Kidney (tissue), 14 donors: Measurements from ENCODE around the gene LAMC1. TPM values are rescaled to one million over a fixed set of nuclear protein-coding genes. Genes with fewer than 3 reads are reported as not detected.

Experiments used
- DNase-seq, 5 donors: peaks; one replicate each; pipeline ENCODE4 v3.0.0-alpha.2; 2013 to 2020
- FAIRE-seq: peaks from 2 replicates; lab custom pipeline; 2012; peaks lifted over from hg19 to GRCh38; lab: Jason Lieb, UNC
- H3K27ac ChIP-seq, 2 donors: one replicate each; pipeline ENCODE4 v1.7.0; 2013; ENCODE audit warnings: low read depth in 2 of 2, low read length in 2 of 2, inconsistent platforms in 1 of 2
- H3K27me3 ChIP-seq: one replicate; pipeline ENCODE4 v1.7.1; 2013; ENCODE audit warnings: low read length, inconsistent platforms; ENCODE audit not compliant: control insufficient read depth, insufficient read depth
- H3K36me3 ChIP-seq, 3 donors: one replicate each; pipeline versions ENCODE4 v1.7.0 to v1.7.1; 2013; ENCODE audit warnings: low read length in 3 of 3, control low read depth in 1 of 3, inconsistent platforms in 1 of 3; ENCODE audit not compliant: insufficient read depth in 3 of 3, control insufficient read depth in 2 of 3
- H3K4me1 ChIP-seq, 3 donors: one replicate each; pipeline versions ENCODE4 v1.7.0 to v1.7.1; 2013; ENCODE audit warnings: low read length in 3 of 3, inconsistent platforms in 1 of 3, low read depth in 1 of 3; ENCODE audit not compliant: control insufficient read depth in 2 of 3, insufficient read depth in 2 of 3
- H3K4me3 ChIP-seq, 3 donors: one replicate each; pipeline versions ENCODE4 v1.7.0 to v1.8.1; 2013; ENCODE audit warnings: low read length in 3 of 3, control low read depth in 1 of 3, inconsistent platforms in 1 of 3
- H3K9ac ChIP-seq, 3 donors: one replicate each; pipeline versions ENCODE4 v1.7.0 to v1.7.1; 2013; ENCODE audit warnings: low read length in 3 of 3, control low read depth in 1 of 3, inconsistent platforms in 1 of 3
- H3K9me3 ChIP-seq, 3 donors: one replicate each; pipeline versions ENCODE4 v1.7.0 to v1.7.1; 2013; ENCODE audit warnings: low read length in 3 of 3, control low read depth in 1 of 3, inconsistent platforms in 1 of 3; ENCODE audit not compliant: control insufficient read depth in 2 of 3, insufficient read depth in 1 of 3
- intact Hi-C: fragments of 100-400 bp; cut with DNase I; formaldehyde crosslinking; loops from one replicate; pipeline ENCODE4 v1.11.1; 2022
- polyA plus RNA-seq: library from polyadenylated mRNA; stranded (reverse); fragments of 350-450 nt; fragmentation: Illumina TruSeq; extraction: RNeasy Lipid Tissue Mini Kit (QIAGEN cat#74804); gene quantifications from one replicate; pipeline ENCODE4 v1.2.3, GENCODE V29; 2014; ENCODE audit warnings: low read depth, low replicate concordance; ENCODE audit not compliant: insufficient read depth
- total RNA-seq: library from RNA; stranded (reverse); fragmentation: NEBNext Ultra II Directional; extraction: Animal tissue kit (Norgen Biotek cat#: 25700); gene quantifications from one replicate; pipeline ENCODE4 v1.2.1, GENCODE V29; 2021
- TF ChIP-seq, protein P1 (sequence below): IDR thresholded peaks from 3 replicates; pipeline ENCODE4 v1.5.1; 2012; ENCODE audit warnings: mild to moderate bottlenecking, moderate library complexity, borderline replicate concordance; ENCODE audit not compliant: insufficient read depth; ENCODE audit errors: extremely low read depth
- donor health status: control.
- donor health status: control.
- donor health status: control.
- donor health status: control.
- donor health status: control.
- donor health status: DM: yes; HTN: yes; CAD: no.
- donor health status: Normal renal cell carcinoma (clear cell type).

The LAMC1 gene
- total and polyA plus RNA-seq, 2 donors from 2014 or later = 21.1 to 140 TPM

DNA sequence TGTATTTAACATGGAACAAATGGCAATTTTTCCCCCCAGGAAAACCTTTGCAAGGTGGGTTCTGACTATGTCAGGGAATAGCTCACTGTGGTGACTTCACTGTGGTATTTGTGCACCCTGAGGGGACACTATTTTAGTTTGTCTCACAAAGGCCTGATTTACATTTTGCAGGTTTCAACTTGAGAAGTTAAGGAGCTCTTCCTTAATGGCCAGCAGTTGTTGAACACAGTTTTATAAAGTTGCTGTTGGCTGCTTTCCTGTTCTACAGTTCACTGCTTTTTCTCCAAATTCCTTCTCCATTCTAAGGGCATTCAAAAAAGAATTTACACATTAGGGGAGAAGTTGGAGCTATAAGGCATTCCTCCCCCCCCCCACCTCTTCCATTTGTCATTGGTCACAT is 4.6 kb downstream of the LAMC1 start:
- no peak for FAIRE-seq

DNA sequence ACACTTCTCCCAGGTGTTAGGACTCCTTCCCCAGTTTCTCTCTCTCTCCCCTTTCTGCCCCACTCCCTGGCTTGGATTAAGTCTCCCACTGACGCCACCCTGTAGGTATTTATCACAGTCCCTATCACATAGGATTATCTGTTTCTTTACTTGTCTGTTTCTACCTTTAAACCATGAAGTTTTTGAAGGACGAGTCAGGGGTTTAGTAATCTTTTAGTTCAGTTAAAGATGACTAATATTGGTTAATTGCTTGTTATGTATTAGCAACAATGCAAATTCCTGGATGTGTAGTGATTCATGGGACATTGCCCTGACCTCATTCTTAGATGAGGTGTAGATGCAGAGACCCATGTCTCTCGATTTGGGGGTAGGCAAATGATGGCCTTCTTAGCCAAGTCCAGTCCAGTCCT is 6.4 kb downstream of the LAMC1 start:
- no peak overlapping the region for H3K27ac ChIP-seq
- peaks cover 4 to 8% (median 6%) of the 10 kb centered on the region in 3 donors for H3K4me1 ChIP-seq
- H3K9me3 ChIP-seq = no peaks in the 10 kb centered on the region
- H3K4me3 ChIP-seq = no peak overlapping the region
- no peaks in the 10 kb centered on the region for H3K27me3 ChIP-seq
- H3K9ac ChIP-seq = no peak overlapping the region
- H3K36me3 ChIP-seq = no peaks in the 10 kb centered on the region
- intact Hi-C loops = no loop called here
- DNase-seq (no peak), FAIRE-seq (no peak)
- TF ChIP-seq, protein P1, sequence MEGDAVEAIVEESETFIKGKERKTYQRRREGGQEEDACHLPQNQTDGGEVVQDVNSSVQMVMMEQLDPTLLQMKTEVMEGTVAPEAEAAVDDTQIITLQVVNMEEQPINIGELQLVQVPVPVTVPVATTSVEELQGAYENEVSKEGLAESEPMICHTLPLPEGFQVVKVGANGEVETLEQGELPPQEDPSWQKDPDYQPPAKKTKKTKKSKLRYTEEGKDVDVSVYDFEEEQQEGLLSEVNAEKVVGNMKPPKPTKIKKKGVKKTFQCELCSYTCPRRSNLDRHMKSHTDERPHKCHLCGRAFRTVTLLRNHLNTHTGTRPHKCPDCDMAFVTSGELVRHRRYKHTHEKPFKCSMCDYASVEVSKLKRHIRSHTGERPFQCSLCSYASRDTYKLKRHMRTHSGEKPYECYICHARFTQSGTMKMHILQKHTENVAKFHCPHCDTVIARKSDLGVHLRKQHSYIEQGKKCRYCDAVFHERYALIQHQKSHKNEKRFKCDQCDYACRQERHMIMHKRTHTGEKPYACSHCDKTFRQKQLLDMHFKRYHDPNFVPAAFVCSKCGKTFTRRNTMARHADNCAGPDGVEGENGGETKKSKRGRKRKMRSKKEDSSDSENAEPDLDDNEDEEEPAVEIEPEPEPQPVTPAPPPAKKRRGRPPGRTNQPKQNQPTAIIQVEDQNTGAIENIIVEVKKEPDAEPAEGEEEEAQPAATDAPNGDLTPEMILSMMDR = no peak

More for the DNA sequence above, 4.6 kb downstream of the LAMC1 start:
- H3K27me3 ChIP-seq = no peaks in the 10 kb centered on the region
- H3K36me3 ChIP-seq = no peaks in the 10 kb centered on the region
- H3K4me3 ChIP-seq = no peak overlapping the region
- no peak overlapping the region for H3K27ac ChIP-seq
- no peak overlapping the region for H3K9ac ChIP-seq
- TF ChIP-seq, protein P1 = no peak
- peaks cover 4 to 8% (median 7%) of the 10 kb centered on the region in 3 donors for H3K4me1 ChIP-seq
- intact Hi-C loops = no loop called here
- H3K9me3 ChIP-seq = no peaks in the 10 kb centered on the region
- DNase-seq = peak in 2 of 5 donors; percentile 24 to 44

DNA sequence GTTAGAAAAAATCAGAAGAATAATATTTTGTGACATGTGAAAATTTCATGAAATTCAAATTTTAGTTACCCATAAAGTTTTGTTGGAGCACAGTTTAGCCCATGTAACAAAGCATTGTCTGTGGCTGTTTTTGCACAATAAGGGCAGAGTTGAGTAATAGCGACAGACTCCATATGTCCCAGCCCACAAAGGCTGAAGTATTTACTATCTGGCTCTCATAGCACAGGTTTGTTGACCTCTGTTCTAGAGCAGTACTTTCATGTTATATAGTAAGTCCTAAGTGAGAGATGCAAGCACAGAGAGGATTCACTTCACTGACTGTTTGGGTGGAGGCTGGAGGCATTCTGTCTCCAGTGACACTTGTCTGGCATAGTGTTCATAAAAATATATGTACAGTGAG is 6.8 kb downstream of the LAMC1 start:
- no peak overlapping the region for H3K9ac ChIP-seq
- TF ChIP-seq, protein P1 = no peak
- H3K36me3 ChIP-seq = no peaks in the 10 kb centered on the region
- H3K27ac ChIP-seq = no peak overlapping the region
- FAIRE-seq (no peak), DNase-seq (no peak)
- intact Hi-C loops = no loop called here
- H3K4me1 ChIP-seq = peaks cover 4 to 8% (median 4%) of the 10 kb centered on the region in 3 donors
- H3K4me3 ChIP-seq = no peak overlapping the region
- H3K27me3 ChIP-seq = no peaks in the 10 kb centered on the region
- no peaks in the 10 kb centered on the region for H3K9me3 ChIP-seq
